Hepatocyte (in vitro differentiated cells): ENCODE data around the gene COMMD4.

ENCODE experiments used
- CTCF ChIP-seq: fragments of 200-600 bp; sonication (generic); IDR thresholded peaks from 2 replicates; pipeline ENCODE4 v1.5.1; 2016; ENCODE audit warnings: antibody characterized with exemption, mild to moderate bottlenecking; ENCODE audit not compliant: poor library complexity
- EZH2 ChIP-seq: fragments of 200-600 bp; sonication (generic); IDR thresholded peaks from 2 replicates; pipeline ENCODE4 v1.6.1; 2016; ENCODE audit warnings: antibody characterized with exemption, mild to moderate bottlenecking, borderline replicate concordance

- TF ChIP-seq CTCF (no peak), EZH2 (no peak)
Observed at GRCh38 chr15:75342221-75342620, 6.4 kb downstream of the COMMD4 start.
